Measurements from ENCODE around the gene GIT2.

Gene GIT2

DNA sequence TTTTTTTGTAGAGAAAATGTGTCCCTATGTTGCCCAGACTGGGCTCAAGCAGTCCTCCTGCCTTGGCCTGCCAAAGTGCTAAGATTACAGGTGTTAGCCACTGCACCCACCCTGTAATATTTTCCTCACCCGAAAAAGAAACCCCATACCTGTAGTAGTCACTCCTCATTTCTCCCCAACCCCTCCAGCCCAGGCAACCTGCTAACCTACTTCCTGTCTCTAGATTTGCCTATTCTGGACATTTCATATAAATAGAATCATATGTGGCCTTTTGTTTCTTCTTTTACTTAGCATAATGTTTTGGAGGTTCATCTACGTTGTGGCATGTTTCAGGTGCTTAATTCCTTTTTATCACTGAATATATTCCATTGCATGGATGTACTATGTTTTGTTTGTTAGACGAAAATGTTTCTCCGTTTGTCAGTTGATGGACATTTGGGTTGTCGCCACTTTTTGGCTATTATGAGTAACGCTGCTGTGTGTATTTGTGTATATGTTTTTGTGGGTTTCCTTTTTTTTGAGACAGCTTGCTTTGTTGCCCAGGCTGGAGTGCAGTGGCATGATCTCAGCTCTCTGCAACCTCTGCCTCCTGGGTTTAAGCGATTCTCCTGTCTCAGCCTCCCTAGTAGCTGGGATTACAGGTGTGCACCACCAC, 9.3 kb upstream of the GIT2 start:
- TF ChIP-seq, protein P1, sequence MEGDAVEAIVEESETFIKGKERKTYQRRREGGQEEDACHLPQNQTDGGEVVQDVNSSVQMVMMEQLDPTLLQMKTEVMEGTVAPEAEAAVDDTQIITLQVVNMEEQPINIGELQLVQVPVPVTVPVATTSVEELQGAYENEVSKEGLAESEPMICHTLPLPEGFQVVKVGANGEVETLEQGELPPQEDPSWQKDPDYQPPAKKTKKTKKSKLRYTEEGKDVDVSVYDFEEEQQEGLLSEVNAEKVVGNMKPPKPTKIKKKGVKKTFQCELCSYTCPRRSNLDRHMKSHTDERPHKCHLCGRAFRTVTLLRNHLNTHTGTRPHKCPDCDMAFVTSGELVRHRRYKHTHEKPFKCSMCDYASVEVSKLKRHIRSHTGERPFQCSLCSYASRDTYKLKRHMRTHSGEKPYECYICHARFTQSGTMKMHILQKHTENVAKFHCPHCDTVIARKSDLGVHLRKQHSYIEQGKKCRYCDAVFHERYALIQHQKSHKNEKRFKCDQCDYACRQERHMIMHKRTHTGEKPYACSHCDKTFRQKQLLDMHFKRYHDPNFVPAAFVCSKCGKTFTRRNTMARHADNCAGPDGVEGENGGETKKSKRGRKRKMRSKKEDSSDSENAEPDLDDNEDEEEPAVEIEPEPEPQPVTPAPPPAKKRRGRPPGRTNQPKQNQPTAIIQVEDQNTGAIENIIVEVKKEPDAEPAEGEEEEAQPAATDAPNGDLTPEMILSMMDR (IDR thresholded peaks at IDR 0.05; ENCODE audit: low read length, missing control alignments): no peak
- DNase-seq (ENCODE audit: low read depth): no peak

GRCh38 chr12:110004598-110004997, 8.4 kb upstream of the GIT2 start:
- no peak overlapping the region for H3K4me3 ChIP-seq (replicated peaks; ENCODE audit: low read depth, low read length)
- TF ChIP-seq, protein P1 (IDR thresholded peaks at IDR 0.05; ENCODE audit: low read length, missing control alignments): no peak
- DNase-seq (ENCODE audit: low read depth): no peak

More for the DNA sequence above, 9.3 kb upstream of the GIT2 start:
- H3K4me3 ChIP-seq (replicated peaks; ENCODE audit: low read depth, low read length): no peak overlapping the region

GRCh38 chr12:110002676-110003515, 6.7 kb upstream of the GIT2 start:
- no peak for DNase-seq (ENCODE audit: low read depth)
- H3K4me3 ChIP-seq (replicated peaks; ENCODE audit: low read depth, low read length): no peak overlapping the region
- TF ChIP-seq, protein P1 (IDR thresholded peaks at IDR 0.05; ENCODE audit: low read length, missing control alignments): no peak

DNA sequence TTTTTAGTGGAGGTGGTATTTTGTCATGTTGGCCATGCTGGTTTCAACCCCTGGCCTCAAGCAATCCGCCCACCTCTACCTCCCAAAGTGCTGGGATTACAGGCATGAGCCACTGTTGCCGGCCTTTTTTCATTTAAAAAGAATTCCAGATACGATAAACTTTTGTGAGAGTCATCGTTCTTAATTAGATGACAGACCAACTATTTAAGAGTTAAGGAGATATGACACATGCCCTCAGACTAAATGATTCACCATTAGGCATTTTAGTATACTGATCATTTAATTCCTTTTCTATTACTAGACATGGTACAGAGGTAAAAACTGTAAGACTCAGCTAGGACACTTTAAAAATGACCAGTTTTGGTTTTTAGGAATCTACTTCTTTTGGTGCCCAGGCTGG, 5.4 kb upstream of the GIT2 start:
- H3K4me3 ChIP-seq (replicated peaks; ENCODE audit: low read depth, low read length): no peak overlapping the region
- DNase-seq (ENCODE audit: low read depth): no peak
- TF ChIP-seq, protein P1 (IDR thresholded peaks at IDR 0.05; ENCODE audit: low read length, missing control alignments): no peak

DNA sequence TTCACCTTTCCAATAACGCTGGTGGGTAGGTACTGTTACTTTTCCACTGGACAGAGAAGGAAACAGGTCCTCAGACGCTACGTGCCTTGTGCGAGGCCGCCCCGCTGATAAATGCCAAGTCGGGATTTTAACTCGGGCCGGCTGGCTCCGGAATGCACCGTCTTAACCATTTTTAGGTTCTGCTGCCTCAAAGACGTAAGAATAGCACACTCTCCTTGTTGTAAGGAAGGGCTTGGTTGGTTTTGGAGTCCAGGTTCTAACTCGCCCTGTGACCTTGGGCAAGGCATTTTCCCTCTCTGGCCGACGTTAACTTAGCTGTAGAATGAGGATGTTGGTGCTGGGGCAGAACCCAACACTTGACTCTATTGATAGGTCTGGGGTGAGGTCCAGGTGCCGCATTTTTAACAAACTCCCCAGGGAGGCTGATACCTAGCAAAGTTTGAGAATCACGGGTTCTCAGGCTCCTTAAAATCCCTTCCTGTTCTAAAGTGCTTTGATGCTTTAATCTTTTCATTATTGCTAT, 3.9 kb upstream of the GIT2 start:
- DNase-seq (ENCODE audit: low read depth): peak; percentile 48
- TF ChIP-seq, protein P1 (IDR thresholded peaks at IDR 0.05; ENCODE audit: low read length, missing control alignments): no peak

DNA sequence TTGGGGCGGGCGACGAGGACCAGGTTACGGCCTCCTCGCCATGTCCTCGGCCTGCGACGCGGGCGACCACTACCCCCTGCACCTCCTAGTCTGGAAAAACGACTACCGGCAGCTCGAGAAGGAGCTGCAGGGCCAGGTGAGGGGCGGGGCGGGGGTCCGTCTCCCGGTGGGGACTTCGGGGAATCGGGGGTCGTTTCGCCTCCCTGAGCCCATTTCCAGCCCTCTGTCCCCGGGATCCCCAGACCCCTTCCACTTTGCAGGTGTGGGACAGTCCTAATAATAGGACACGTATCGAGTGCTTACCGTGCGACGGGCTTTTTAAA, 3.4 kb upstream of the GIT2 start:
- H3K4me3 ChIP-seq (replicated peaks; ENCODE audit: low read depth, low read length): peak overlapping the region; percentile 82
- no peak for DNase-seq (ENCODE audit: low read depth)
- TF ChIP-seq, protein P1 (IDR thresholded peaks at IDR 0.05; ENCODE audit: low read length, missing control alignments): no peak

More for the DNA sequence above, 3.9 kb upstream of the GIT2 start:
- H3K4me3 ChIP-seq (replicated peaks; ENCODE audit: low read depth, low read length): peak overlapping the region; percentile 82

Measured in fibroblast of pulmonary artery (primary cell).